B cell (primary cell): ENCODE results near the gene CDC14A. TPM values are rescaled to one million over a fixed set of nuclear protein-coding genes. Genes with fewer than 3 reads are reported as not detected.
A peak's percentile ranks its signal among the peaks of the same experiment; 100 is the strongest.

Experiments used
- ATAC-seq: fragments of 200-7000 bp; cut with Tn5 transposase; one replicate; pipeline ENCODE4 v1.10.0; 2021; ENCODE audit warnings: low read depth, mild to moderate bottlenecking, moderate number of reproducible peaks, moderate library complexity
- CTCF ChIA-PET: fragments of 350-600 bp; sonication (Branson Sonifier 250); formaldehyde crosslinking; loops from one replicate; lab custom pipeline; 2021; ENCODE audit warnings: antibody characterized with exemption, inconsistent platforms; lab: Charles Lee
- POLR2A ChIA-PET: fragments of 350-600 bp; sonication (Branson Sonifier 250); formaldehyde crosslinking; loops from one replicate; lab custom pipeline; 2021; ENCODE audit warnings: antibody characterized with exemption; lab: Charles Lee
- DNase-seq: peaks from one replicate; pipeline ENCODE4 v3.0.0; 2013
- H2AFZ ChIP-seq: 2 replicates; pipeline ENCODE4 v1.6.1; 2012; ENCODE audit warnings: mild to moderate bottlenecking, low read depth, low read length; ENCODE audit not compliant: insufficient read depth, poor library complexity, severe bottlenecking
- H3K27ac ChIP-seq, 2 donors: 1 replicate in 1 of 2; 2 replicates in 1 of 2; pipeline ENCODE4 v1.5.1; 2012 to 2013; ENCODE audit warnings: low read length in 2 of 2, mild to moderate bottlenecking in 2 of 2, moderate library complexity in 1 of 2
- H3K27me3 ChIP-seq, 4 experiments: fragments of 200-600 bp in 1 of 4; sonication (generic) in 1 of 4; replicated peaks in 1 of 4; 1 replicate in 2 of 4; 2 replicates in 2 of 4; pipeline versions ENCODE4 v1.6.1 to v1.7.0; 2013 to 2016; ENCODE audit warnings: low read length in 3 of 4, mild to moderate bottlenecking in 2 of 4, mixed read lengths in 1 of 4, moderate library complexity in 1 of 4; ENCODE audit not compliant: insufficient read depth in 4 of 4, control insufficient read depth in 3 of 4; ENCODE audit errors: control extremely low read depth in 1 of 4
- H3K36me3 ChIP-seq, 2 experiments: replicated peaks in 1 of 2; 1 replicate in 1 of 2; 2 replicates in 1 of 2; pipeline versions ENCODE4 v1.6.1 to v1.7.1; 2013; ENCODE audit warnings: low read length in 1 of 2; ENCODE audit not compliant: insufficient read depth in 2 of 2, control insufficient read depth in 1 of 2; ENCODE audit errors: control extremely low read depth in 1 of 2, extremely low read depth in 1 of 2
- H3K4me1 ChIP-seq, 2 donors: fragments of 200-600 bp in 1 of 2; sonication (generic) in 1 of 2; 1 replicate in 1 of 2; 2 replicates in 1 of 2; pipeline versions ENCODE4 v1.5.1 to v1.6.1; 2013 to 2017; ENCODE audit warnings: low read length in 2 of 2; ENCODE audit not compliant: control insufficient read depth in 2 of 2, insufficient read depth in 2 of 2
- H3K4me2 ChIP-seq: replicated peaks from 2 replicates; pipeline ENCODE3; 2012; ENCODE audit warnings: mild to moderate bottlenecking, low read depth, low read length; ENCODE audit not compliant: poor library complexity, severe bottlenecking
- H3K4me3 ChIP-seq, 5 experiments: fragments of 200-600 bp in 1 of 5; sonication (generic) in 1 of 5; 1 replicate in 3 of 5; 2 replicates in 2 of 5; pipeline versions ENCODE4 v1.5.1 to v1.7.0; 2011 to 2016; ENCODE audit warnings: low read length in 4 of 5, mild to moderate bottlenecking in 4 of 5, low read depth in 2 of 5, control low read depth in 1 of 5, moderate library complexity in 1 of 5; ENCODE audit not compliant: insufficient read depth in 1 of 5; ENCODE audit errors: control extremely low read depth in 1 of 5, extremely low read depth in 1 of 5
- H3K79me2 ChIP-seq: fragments of 200-600 bp; sonication (generic); one replicate; pipeline ENCODE4 v1.6.0; 2016; ENCODE audit warnings: low read length; ENCODE audit not compliant: control insufficient read depth, insufficient read depth
- H3K9ac ChIP-seq: fragments of 200-600 bp; sonication (generic); 2 replicates; pipeline ENCODE4 v1.6.1; 2017; ENCODE audit warnings: mild to moderate bottlenecking, low read length, moderate library complexity
- H3K9me3 ChIP-seq, 3 donors: one replicate each; pipeline versions ENCODE4 v1.6.1 to v1.7.1; 2013; ENCODE audit warnings: low read length in 2 of 3; ENCODE audit not compliant: control insufficient read depth in 2 of 3, insufficient read depth in 1 of 3; ENCODE audit errors: control extremely low read depth in 1 of 3
- H4K20me1 ChIP-seq: 2 replicates; pipeline ENCODE4 v1.6.0; 2012; ENCODE audit warnings: mild to moderate bottlenecking, low read length; ENCODE audit not compliant: insufficient read depth, control insufficient read depth, poor library complexity, severe bottlenecking
- H3K27ac Mint-ChIP-seq: one replicate; pipeline ENCODE4 v1.8.0; 2021; ENCODE audit warnings: mixed read lengths
- H3K27me3 Mint-ChIP-seq: one replicate; pipeline ENCODE4 v1.8.0; 2021; ENCODE audit warnings: mixed read lengths
- H3K4me1 Mint-ChIP-seq: one replicate; pipeline ENCODE4 v1.8.0; 2021; ENCODE audit warnings: mixed read lengths
- H3K4me3 Mint-ChIP-seq: one replicate; pipeline ENCODE4 v1.8.0; 2021; ENCODE audit warnings: mixed read lengths
- H3K9me3 Mint-ChIP-seq: one replicate; pipeline ENCODE4 v1.8.0; 2022; ENCODE audit warnings: mixed read lengths; ENCODE audit not compliant: insufficient read depth
- CTCF ChIP-seq: fragments of 200-600 bp; IDR thresholded peaks from one replicate; pipeline ENCODE4 v1.8.0; 2022; ENCODE audit warnings: antibody characterized with exemption, mild to moderate bottlenecking
- EZH2 ChIP-seq: IDR thresholded peaks from 2 replicates; pipeline ENCODE4 v1.6.1; 2012; ENCODE audit warnings: borderline replicate concordance, low read depth, mild to moderate bottlenecking, moderate library complexity, low read length; ENCODE audit not compliant: insufficient read depth, poor library complexity, severe bottlenecking
- WGBS: methylation state at CpG from one replicate; pipeline ENCODE4 v1.1.5; 2013; ENCODE audit warnings: missing lambda C conversion rate; ENCODE audit not compliant: insufficient coverage; 5-methylcytosine and 5-hydroxymethylcytosine counted together
- intact Hi-C: fragments of 100-400 bp; cut with micrococcal nuclease; formaldehyde crosslinking; loops from one replicate; pipeline ENCODE4 v1.10.0; 2022
- polyA plus RNA-seq: library from polyadenylated mRNA; depleted of rRNA; stranded (reverse); fragments of >200 nt; gene quantifications from 2 replicates; pipeline ENCODE4 v1.2.3, GENCODE V29; 2012
- total RNA-seq, 2 donors: library from RNA; stranded (reverse); fragments of 120-200 nt in 1 of 2; gene quantifications; 1 replicate in 1 of 2; 2 replicates in 1 of 2; pipeline versions ENCODE4 v1.2.3 to v1.2.4, GENCODE V29; 2013 to 2022

The CDC14A gene
- total and polyA plus RNA-seq, 2 donors (not counting 1 experiment from before 2014, with no cell fraction given), result 6.1 to 41.7 TPM

GRCh38 chr1:100536031-100536430 lies 183.7 kb downstream of the CDC14A start:
- peaks cover 19% of the 10 kb centered on the region in 2 donors for H3K4me1 ChIP-seq
- H3K9me3 Mint-ChIP-seq, result no peaks in the 10 kb centered on the region
- 69% methylated on average over 2 of the region's 3 CpGs for WGBS
- H3K27me3 Mint-ChIP-seq, result peaks cover 29% of the 10 kb centered on the region
- H2AFZ ChIP-seq, result no peak overlapping the region
- H3K27ac ChIP-seq, result no peak overlapping the region
- no peaks in the 10 kb centered on the region for H4K20me1 ChIP-seq
- H3K27me3 ChIP-seq, result peaks cover 0 to 32% (median 22%) of the 10 kb centered on the region in 4 experiments
- DNase-seq, result peak; percentile 17
- H3K4me3 Mint-ChIP-seq, result no peak overlapping the region
- H3K9me3 ChIP-seq, result peaks cover 0 to 5% (median 0%) of the 10 kb centered on the region in 3 donors
- H3K4me3 ChIP-seq, result no peak overlapping the region
- no peak overlapping the region for H3K4me2 ChIP-seq
- H3K36me3 ChIP-seq, result no peaks in the 10 kb centered on the region
- peak; percentile 31 for ATAC-seq
- no peak overlapping the region for H3K27ac Mint-ChIP-seq
- TF ChIP-seq CTCF, result no peak
- TF ChIP-seq EZH2, result no peak
- POLR2A ChIA-PET, result no interaction called here
- intact Hi-C loops, result no loop called here
- H3K9ac ChIP-seq, result no peak overlapping the region
- CTCF ChIA-PET, result no interaction called here
- H3K4me1 Mint-ChIP-seq, result peaks cover 11% of the 10 kb centered on the region
- H3K79me2 ChIP-seq, result no peaks in the 10 kb centered on the region

GRCh38 chr1:100538913-100539835 lies 186.9 kb downstream of the CDC14A start:
- Histone ChIP-seq H3K36me3 (no peaks in the 10 kb centered on the region), H3K27me3 (peaks cover 0 to 30% (median 22%) of the 10 kb centered on the region in 4 experiments), H3K4me2 (peak overlapping the region; percentile 71), H3K4me1 (peaks cover 19% of the 10 kb centered on the region in 2 donors), H3K27ac (no peak overlapping the region), H4K20me1 (no peaks in the 10 kb centered on the region), H3K4me3 (peak overlapping the region in 4 of 5 experiments; percentile 16 to 43 (median 34)), H2AFZ (peak overlapping the region; percentile 56), H3K9me3 (peaks cover 0 to 5% (median 0%) of the 10 kb centered on the region in 3 donors), H3K9ac (peak overlapping the region; percentile 52), H3K79me2 (no peaks in the 10 kb centered on the region)
- Mint-ChIP-seq H3K27me3 (peaks cover 42% of the 10 kb centered on the region), H3K27ac (no peak overlapping the region), H3K4me1 (peaks cover 11% of the 10 kb centered on the region), H3K4me3 (peak overlapping the region; percentile 70), H3K9me3 (no peaks in the 10 kb centered on the region)
- intact Hi-C loops, result no loop called here
- ATAC-seq (peak; percentile 41), DNase-seq (peak; percentile 37)
- WGBS, result 2% methylated on average over 100 of the region's 105 CpGs
- CTCF ChIA-PET, result no interaction called here
- TF ChIP-seq CTCF, result no peak
- no peak for TF ChIP-seq EZH2
- POLR2A ChIA-PET, result no interaction called here
